Measurements from ENCODE around the gene PRKCB.

GRCh38 chr16:23862556-23862955, 26.8 kb downstream of the PRKCB start:
- TF ChIP-seq POLR2A (IDR thresholded peaks at IDR 0.05) (no peak), POLR2AphosphoS5 (IDR thresholded peaks at IDR 0.05) (no peak), CTCF (IDR thresholded peaks at IDR 0.05) (no peak)
